Measurements from ENCODE around the gene TBL1X. TPM values are rescaled to one million over a fixed set of nuclear protein-coding genes. Genes with fewer than 3 reads are reported as not detected.

TBL1X gene
- total and polyA plus RNA-seq, 2 of the 13 experiments (the other 11 are each of a cell fraction or from before 2014, with no cell fraction given) = 17.6 to 19.9 TPM

DNA sequence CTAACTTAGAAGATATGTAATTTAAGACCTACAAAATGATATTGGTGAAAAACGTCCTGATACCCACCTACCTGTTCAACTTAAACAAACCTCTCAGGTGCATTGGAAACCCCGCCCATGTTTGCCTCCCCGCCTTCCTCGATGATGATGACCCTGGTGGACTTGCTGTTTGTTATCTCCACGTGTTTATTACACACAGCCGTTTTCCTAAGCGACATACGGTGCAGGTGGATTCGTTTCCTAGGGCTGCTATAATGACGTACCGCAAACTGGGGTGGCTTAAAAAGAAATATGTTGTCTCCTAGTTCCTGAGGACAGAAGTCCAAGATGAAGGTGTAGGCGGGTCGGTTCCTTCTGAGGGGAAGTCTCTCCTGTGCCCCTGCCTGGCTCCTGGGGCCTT, 190.1 kb downstream of the TBL1X start:
- POLR2A ChIA-PET = no interaction called here
- Histone ChIP-seq H3K36me3 (replicated peaks in 1 of 2; ENCODE audit: control insufficient read depth in 1 of 2, insufficient read depth in 2 of 2, low read length in 2 of 2) (peaks cover 1 to 30% of the 10 kb centered on the region in 2 experiments; a peak in 1 of 5 replicates), H3K4me1 (ENCODE audit: insufficient read depth, low read length) (peaks cover 8% of the 10 kb centered on the region), H3K27ac (ENCODE audit: extremely low read length, insufficient read depth, low read length) (no peak overlapping the region), H3K9ac (ENCODE audit: insufficient read depth, low read depth, low read length) (no peak overlapping the region), H3K27me3 (ENCODE audit: control insufficient read depth in 1 of 2, insufficient read depth in 2 of 2, low read length in 2 of 2) (no peaks in the 10 kb centered on the region), H2AFZ (ENCODE audit: low read length) (no peak overlapping the region), H4K20me1 (ENCODE audit: insufficient read depth, low read length) (0 out of 2 replicates have a peak, but pooled peaks cover 3% of the 10 kb centered on the region), H3K4me2 (ENCODE audit: low read depth, low read length) (no peak overlapping the region), H3K9me3 (ENCODE audit: low read length) (no peaks in the 10 kb centered on the region), H3K79me2 (ENCODE audit: insufficient read depth, low read length) (no peaks in the 10 kb centered on the region), H3K4me3 (replicated peaks in 1 of 3; ENCODE audit: insufficient read depth in 1 of 3, low read depth in 2 of 3, low read length in 3 of 3) (no peak overlapping the region)
- ATAC-seq (no peak), DNase-seq (ENCODE audit: low spot score) (no peak), FAIRE-seq (no peak)
- in situ Hi-C loops (cut with HindIII; ENCODE audit: extremely low pct_ligation_motif_present, low pct_unique_long_range_greater_than_20kb) = no loop called here
- CTCF ChIA-PET (ENCODE audit: low intra/inter-chr PET ratio, low total read pairs) = no interaction called here
- no TSS peak for BruUV-seq (replicated peaks)
- 93% methylated on average over 13 of the region's 13 CpGs for WGBS (ENCODE audit: low lambda C conversion rate)
- intact Hi-C loops (cut with micrococcal nuclease; ENCODE audit: unreplicated experiment) = no loop called here
- no peak for TF ChIP-seq ZNF274 (CRISPR knock-in tag; IDR thresholded peaks at IDR 0.05)
- no peak for TF ChIP-seq ZNF782 (CRISPR knock-in tag; IDR thresholded peaks at IDR 0.05; ENCODE audit: borderline replicate concordance)
- no peak for TF ChIP-seq POLR2AphosphoS5 (IDR thresholded peaks at IDR 0.05; ENCODE audit: low read depth, low read length)

DNA sequence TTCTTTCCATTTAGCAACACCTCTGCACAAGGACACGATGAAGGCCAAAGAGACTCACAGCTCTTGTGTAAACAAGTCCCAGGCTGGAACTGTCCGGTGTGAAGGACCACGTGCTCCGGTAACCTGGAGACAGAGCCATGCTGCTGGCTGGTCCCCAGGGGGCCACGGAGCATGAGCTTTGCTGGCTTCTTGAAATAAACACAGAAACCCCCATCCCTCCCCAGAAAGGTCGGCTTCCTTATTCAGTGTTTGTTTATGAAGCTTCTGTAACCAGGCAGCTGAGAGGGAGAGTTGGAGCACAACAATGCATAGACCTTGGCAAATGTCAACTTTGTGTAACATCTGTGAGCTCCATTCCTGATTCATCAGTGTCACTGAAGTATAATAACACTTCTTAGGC, 191.4 kb downstream of the TBL1X start:
- in situ Hi-C loops (cut with HindIII; ENCODE audit: extremely low pct_ligation_motif_present, low pct_unique_long_range_greater_than_20kb) = no loop called here
- DNase-seq (ENCODE audit: low spot score) (peak; percentile 57), ATAC-seq (peak; percentile 98), FAIRE-seq (peak; percentile 79)
- ChIA-PET POLR2A (no interaction called here), CTCF (ENCODE audit: low intra/inter-chr PET ratio, low total read pairs) (no interaction called here)
- H3K4me3 ChIP-seq (replicated peaks in 1 of 3; ENCODE audit: insufficient read depth in 1 of 3, low read depth in 2 of 3, low read length in 3 of 3) = no peak overlapping the region
- no peaks in the 10 kb centered on the region for H3K27me3 ChIP-seq (ENCODE audit: control insufficient read depth in 1 of 2, insufficient read depth in 2 of 2, low read length in 2 of 2)
- 33% methylated on average over 1 of the region's 6 CpGs for WGBS (ENCODE audit: low lambda C conversion rate)
- peaks cover 1 to 30% of the 10 kb centered on the region in 2 experiments; a peak in 1 of 5 replicates for H3K36me3 ChIP-seq (replicated peaks in 1 of 2; ENCODE audit: control insufficient read depth in 1 of 2, insufficient read depth in 2 of 2, low read length in 2 of 2)
- no peaks in the 10 kb centered on the region for H3K79me2 ChIP-seq (ENCODE audit: insufficient read depth, low read length)
- no peak overlapping the region for H2AFZ ChIP-seq (ENCODE audit: low read length)
- no TSS peak for BruUV-seq (replicated peaks)
- H4K20me1 ChIP-seq (ENCODE audit: insufficient read depth, low read length) = 0 out of 2 replicates have a peak, but pooled peaks cover 3% of the 10 kb centered on the region
- no peak overlapping the region for H3K4me2 ChIP-seq (ENCODE audit: low read depth, low read length)
- H3K9me3 ChIP-seq (ENCODE audit: low read length) = no peaks in the 10 kb centered on the region
- H3K9ac ChIP-seq (ENCODE audit: insufficient read depth, low read depth, low read length) = no peak overlapping the region
- no peak overlapping the region for H3K27ac ChIP-seq (ENCODE audit: extremely low read length, insufficient read depth, low read length)
- intact Hi-C loops (cut with micrococcal nuclease; ENCODE audit: unreplicated experiment) = no loop called here
- peaks cover 8% of the 10 kb centered on the region for H3K4me1 ChIP-seq (ENCODE audit: insufficient read depth, low read length)
- TF ChIP-seq KDM1A (CRISPR knock-in tag; IDR thresholded peaks at IDR 0.05) = no peak
- TF ChIP-seq ZNF572 (CRISPR knock-in tag; IDR thresholded peaks at IDR 0.05) = no peak
- TF ChIP-seq TBX2 (CRISPR knock-in tag; IDR thresholded peaks at IDR 0.05; ENCODE audit: borderline replicate concordance) = peak; percentile 23; the same call in 1 of the 2 replicates
- peak; percentile 75 for TF ChIP-seq ZNF687 (CRISPR knock-in tag; IDR thresholded peaks at IDR 0.05)
- no peak for TF ChIP-seq ZSCAN31 (CRISPR knock-in tag; IDR thresholded peaks at IDR 0.05; ENCODE audit: low read depth)
- no peak for TF ChIP-seq NR2F1 (CRISPR knock-in tag; IDR thresholded peaks at IDR 0.05)
- TF ChIP-seq ZNF484 (CRISPR knock-in tag; IDR thresholded peaks at IDR 0.05; ENCODE audit: borderline replicate concordance, low read depth) = no peak
- TF ChIP-seq ESRRA (CRISPR knock-in tag; IDR thresholded peaks at IDR 0.05; ENCODE audit: low read depth) = 0 out of 2 replicates have a peak, but pooled peaks have one; percentile 26
- TF ChIP-seq ZGPAT (CRISPR knock-in tag; IDR thresholded peaks at IDR 0.05) = 0 out of 2 replicates have a peak, but pooled peaks have one; percentile 33
- no peak for TF ChIP-seq ZFP62 (CRISPR knock-in tag; IDR thresholded peaks at IDR 0.05)
